Peyer's patch (tissue), 4 donors: Measurements from ENCODE around the gene NRF1.

Source experiments
- POLR2A ChIP-seq, 2 donors: fragments of 450-650 bp; IDR thresholded peaks; one replicate each; pipeline ENCODE4 v1.5.1; 2017; ENCODE audit warnings: antibody characterized with exemption in 2 of 2, mild to moderate bottlenecking in 2 of 2, moderate library complexity in 2 of 2
- TF ChIP-seq, protein P1 (sequence below), 6 experiments: fragments of 450-650 bp in 4 of 6; fragments of 200-600 bp in 2 of 6; sonication (generic) in 1 of 6; IDR thresholded peaks; one replicate each; pipeline ENCODE4 v1.5.1; 2017 to 2019; ENCODE audit warnings: antibody characterized with exemption in 6 of 6, mild to moderate bottlenecking in 3 of 6, moderate library complexity in 1 of 6

- TF ChIP-seq POLR2A (IDR thresholded peaks at IDR 0.05): no peak
- TF ChIP-seq, protein P1, sequence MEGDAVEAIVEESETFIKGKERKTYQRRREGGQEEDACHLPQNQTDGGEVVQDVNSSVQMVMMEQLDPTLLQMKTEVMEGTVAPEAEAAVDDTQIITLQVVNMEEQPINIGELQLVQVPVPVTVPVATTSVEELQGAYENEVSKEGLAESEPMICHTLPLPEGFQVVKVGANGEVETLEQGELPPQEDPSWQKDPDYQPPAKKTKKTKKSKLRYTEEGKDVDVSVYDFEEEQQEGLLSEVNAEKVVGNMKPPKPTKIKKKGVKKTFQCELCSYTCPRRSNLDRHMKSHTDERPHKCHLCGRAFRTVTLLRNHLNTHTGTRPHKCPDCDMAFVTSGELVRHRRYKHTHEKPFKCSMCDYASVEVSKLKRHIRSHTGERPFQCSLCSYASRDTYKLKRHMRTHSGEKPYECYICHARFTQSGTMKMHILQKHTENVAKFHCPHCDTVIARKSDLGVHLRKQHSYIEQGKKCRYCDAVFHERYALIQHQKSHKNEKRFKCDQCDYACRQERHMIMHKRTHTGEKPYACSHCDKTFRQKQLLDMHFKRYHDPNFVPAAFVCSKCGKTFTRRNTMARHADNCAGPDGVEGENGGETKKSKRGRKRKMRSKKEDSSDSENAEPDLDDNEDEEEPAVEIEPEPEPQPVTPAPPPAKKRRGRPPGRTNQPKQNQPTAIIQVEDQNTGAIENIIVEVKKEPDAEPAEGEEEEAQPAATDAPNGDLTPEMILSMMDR (IDR thresholded peaks at IDR 0.05): no peak
Measured at GRCh38 chr7:129617652-129618051, 6.1 kb downstream of the NRF1 start.
